GM19467 (cell line): ENCODE data around the gene GLB1L.

Source experiments
- ATAC-seq: cut with Tn5 transposase; IDR thresholded peaks from one replicate; pipeline ENCODE4 v1.9.1; 2021; ENCODE audit warnings: mild to moderate bottlenecking, moderate library complexity; ENCODE audit not compliant: unreplicated experiment

Gene GLB1L

GRCh38 chr2:219228041-219228910 lies 17.0 kb downstream of the GLB1L start:
- ATAC-seq, result no peak

DNA sequence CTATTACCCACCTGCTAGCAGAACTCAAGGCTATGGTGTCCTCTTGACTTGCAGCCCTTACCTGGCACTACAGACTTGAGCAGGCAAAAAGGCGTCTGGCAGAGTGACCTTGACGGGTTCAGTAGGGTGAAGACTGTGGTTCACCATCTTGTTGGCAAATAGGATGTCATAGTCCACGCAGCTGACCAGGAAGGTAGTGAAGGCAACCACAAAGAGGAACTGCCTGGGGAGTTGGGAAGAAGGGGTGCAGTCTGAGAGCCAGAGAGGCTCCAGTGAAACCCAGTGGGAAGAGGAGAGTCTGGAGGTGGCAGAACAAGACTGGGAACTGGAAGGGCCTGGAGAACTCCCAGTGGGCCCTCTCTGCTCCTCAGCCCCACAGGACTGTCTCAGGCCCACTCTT lies 19.9 kb downstream of the GLB1L start:
- no peak for ATAC-seq

GRCh38 chr2:219223831-219224610 lies 21.2 kb downstream of the GLB1L start:
- no peak for ATAC-seq

- no peak for ATAC-seq
Observed at GRCh38 chr2:219221957-219222518, 23.2 kb downstream of the GLB1L start.

DNA sequence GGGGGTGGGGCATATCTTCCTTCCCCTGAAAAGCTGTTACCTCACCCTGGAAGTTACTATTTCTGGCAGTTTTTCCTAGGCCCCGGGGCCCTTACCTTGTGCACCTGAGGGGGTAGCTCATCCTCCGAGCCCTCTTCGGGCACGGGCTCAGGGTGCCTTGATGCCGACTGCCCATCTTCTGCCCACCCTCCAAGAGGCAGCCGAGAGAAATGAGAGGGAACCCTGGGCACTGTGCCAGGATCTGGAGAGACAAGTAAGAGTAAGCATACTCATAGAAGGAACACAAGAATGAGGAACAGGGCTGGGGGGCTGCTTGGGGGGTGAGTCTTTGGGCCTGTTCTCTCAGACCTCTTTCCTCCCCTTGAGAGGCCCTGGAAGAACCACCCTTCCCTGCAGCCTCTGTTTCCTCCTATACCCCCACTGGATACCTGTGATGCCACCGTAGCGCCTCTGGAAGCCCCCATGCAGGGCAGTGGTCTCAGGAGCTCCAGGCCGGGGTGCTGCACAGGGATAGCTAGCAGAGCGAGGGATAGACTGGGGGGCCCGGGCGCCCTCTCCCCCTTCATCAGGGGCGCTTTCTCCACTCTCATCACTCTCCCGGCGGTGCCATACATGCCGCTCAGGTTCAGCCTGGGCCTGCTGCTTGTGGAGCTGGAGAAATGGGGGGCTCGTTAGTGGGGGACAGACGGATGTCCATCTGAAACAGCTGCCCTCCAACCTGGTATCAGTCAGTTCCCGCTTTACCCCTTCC lies 24.4 kb downstream of the GLB1L start:
- ATAC-seq, result no peak

DNA sequence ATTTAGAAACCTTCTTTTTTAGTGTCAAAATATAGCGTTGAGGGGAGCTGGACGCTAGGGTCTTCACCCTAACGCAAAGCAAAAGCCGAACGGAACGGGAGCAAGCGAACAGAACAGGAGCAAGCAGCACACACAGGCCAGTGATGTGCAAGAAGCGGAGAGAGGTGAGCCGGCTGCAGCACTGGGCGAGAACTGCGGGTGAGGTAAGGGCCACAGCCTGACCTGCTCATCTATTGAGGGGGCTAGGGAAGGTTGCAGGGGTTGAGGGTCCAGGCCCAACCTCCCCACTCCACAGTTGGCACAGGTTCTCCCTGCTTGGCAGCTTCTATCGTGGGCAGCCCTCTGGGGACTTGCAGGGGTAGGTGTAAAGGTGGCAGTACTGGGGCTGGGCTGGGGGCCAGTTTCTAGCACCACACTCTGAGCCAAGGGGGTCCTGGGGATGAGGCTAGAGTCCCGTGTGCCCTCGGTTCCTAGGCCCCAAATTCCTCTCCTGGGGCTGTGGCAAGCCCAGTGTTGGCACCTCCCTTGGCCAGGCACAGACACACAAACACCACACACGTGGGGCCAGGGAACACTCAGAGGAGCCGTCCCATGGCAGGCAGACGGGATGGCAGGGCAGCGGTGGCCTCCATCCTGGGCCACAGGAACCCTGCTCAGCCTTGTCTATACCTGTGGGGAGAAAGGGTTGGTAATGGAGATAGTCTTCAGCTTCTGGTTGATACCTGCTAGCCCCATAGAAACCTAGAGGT lies 25.3 kb downstream of the GLB1L start:
- ATAC-seq, result no peak

DNA sequence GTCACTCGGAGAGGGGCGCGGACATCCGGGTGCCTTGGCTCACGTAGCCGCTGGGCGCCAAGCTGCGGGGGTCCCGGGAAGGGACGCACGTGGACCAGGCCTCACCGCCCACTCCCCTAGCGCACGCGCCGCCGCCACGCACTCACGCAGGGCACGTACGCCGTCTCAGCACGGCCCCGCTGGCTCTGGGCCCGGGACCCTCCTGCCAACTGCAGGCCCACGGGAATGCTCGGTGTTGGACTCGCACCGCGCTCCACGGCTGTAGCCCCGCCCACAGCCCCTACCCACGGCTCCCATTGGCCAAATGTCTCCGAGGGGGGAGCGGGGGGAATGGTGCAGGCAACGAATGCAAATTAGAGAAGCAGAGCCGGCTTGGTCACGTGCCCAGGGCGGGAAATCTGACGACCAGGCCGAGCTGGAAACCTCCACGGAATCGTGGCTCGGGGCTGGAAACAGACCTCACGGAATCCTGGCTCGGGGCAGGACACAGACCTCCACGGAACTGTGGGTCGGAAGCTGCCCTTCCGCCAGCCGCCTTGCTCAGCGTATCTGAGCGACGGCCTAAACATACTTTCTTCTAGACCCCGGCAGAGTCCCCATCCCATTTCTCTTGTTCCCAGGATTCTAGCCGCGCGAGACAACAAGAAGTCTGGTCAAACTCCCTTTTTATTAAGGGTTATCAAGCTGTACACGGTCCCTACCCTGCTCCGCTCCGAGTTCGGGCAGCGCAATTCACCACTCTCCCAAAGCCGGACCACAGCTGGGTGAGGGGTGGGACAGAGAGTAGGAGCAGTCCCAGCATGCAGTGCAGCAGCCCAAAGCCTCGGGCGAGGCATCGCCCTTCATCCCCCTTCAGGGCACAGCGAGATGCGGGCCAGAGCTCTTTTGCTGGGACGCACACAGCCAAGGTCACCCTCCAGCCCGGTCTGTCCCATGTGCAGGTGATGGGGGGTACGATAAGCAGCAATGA lies 26.2 kb downstream of the GLB1L start, which contains the start of gene ABCB6:
ABCB6 (minus strand) TSS at position 227 of the 970 bp plus-strand sequence. CDS start 285 bp downstream, outside the sequence.
- ATAC-seq, result peak; percentile 72

DNA sequence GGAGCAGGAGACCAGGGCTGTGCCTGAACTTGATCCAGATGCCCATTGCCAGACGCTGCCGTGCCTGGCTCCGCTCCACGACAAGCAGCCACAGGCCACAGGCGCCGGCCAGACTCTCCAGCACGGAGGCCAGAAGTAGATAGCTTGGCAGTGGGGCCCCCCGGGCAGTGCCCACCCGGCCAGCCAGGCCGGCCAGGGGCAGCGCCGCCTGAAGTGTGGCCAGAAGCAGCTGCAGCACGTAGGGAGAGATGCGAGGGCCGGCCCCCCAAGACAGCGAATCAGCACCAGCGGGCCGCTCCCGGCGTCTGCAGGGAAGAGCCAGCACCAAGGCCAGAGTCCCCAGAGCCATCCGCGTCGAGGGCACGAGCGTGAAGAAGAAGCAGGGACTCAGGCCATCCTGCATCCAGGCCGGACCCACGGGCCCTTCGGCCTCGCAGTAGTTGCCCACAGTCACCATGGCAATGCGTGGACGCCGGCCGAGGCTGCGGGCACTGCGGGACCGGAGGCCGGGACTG lies 27.0 kb downstream of the GLB1L start:
- peak; percentile 8 for ATAC-seq

DNA sequence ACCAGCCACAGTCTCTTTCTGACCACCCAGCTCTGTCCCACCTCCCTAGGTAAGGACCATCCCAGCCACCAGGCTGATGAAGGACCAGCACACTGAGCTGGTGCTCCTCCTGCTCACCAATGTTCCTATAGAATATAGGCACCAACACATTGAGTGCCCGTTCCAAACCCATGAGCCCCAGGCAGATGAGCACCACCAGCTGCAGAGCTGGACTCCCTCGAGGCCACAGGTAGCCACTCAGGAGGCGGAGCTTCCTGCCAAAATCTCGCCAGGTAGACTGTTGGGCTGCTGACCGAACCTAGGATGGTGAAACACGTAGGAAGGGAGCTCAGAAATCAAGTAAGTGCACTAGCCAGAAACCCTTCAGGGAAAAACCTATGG lies 28.7 kb downstream of the GLB1L start:
- ATAC-seq, result no peak

DNA sequence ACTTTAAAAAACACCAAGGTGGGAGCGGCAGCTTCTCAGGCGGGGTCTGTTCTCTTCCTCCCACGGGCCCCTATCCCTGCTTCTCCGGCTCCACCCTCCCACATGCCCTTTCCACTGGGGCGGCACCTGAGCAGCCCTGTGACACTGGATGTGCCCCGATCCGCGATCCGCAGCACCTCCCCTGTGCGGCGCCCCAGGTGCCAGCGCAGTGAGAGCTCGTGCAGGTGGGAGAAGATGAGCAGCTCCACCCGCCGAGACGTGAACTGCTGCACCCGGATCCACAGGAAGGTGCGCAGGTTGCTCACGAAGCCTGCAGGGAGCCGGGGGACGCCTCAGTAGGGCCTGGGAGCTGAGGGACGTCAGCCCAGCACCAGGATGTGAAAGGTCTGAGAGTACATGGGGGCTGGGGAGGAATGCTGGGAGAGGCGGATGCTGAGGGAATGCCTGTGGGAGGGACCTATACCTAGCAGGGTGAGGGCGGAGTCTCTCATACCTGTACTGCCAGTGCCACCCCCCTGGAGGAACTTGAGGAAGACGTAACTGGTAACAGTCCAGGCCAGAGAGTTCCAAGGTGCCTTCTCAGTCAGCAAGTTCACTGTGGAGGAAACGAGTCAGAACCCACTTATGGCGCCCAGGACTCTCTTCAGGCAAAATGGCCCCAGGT lies 29.2 kb downstream of the GLB1L start:
- no peak for ATAC-seq

- ATAC-seq, result no peak
Observed at GRCh38 chr2:219214786-219215185, 30.5 kb downstream of the GLB1L start.

GRCh38 chr2:219214141-219214540 lies 31.1 kb downstream of the GLB1L start:
- ATAC-seq, result no peak

DNA sequence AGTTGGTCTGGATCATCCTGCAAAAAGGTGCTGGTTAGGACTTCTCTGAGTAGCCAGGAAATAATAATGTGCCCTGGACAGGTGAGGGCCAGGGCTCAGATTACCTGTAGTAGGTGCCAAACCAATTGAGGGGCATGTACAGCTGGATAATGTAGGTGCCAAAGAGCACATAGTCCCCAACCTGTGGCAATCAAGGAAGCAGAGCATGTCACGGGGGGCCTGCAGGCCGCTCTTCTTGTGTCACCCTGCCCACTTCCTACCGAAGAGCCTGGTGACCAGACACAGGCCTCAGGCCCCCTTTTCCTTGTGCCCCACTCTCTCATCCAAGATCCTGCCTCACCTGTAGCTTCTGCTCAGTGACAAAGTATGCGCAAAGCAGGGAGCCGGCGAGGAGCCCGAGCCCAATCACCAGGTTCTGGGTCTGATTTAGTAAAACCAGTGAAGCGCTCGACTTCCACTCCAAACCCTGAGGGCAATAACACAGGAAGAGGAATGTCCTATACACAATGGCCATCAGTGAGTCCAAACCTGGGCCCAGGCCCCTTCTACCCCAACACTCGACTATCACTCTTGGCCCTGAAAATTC lies 31.7 kb downstream of the GLB1L start:
- no peak for ATAC-seq

GRCh38 chr2:219213026-219213415 lies 32.2 kb downstream of the GLB1L start:
- ATAC-seq, result no peak

GRCh38 chr2:219210886-219211362 lies 34.3 kb downstream of the GLB1L start:
- ATAC-seq, result no peak

- no peak for ATAC-seq
Observed at GRCh38 chr2:219210196-219210885, 34.9 kb downstream of the GLB1L start.
